GM12878 (cell line): Measurements from ENCODE around the gene B9D2. TPM values are rescaled to one million over a fixed set of nuclear protein-coding genes. Genes with fewer than 3 reads are reported as not detected.

Experiments
- ATAC-seq: fragments of 200-7000 bp; cut with Tn5 transposase; 3 replicates; pipeline ENCODE4 v1.9.1; 2020; ENCODE audit warnings: mild to moderate bottlenecking, moderate library complexity
- BruUV-seq: library from RNA; stranded (reverse); fragments of 400-500 nt; replicated peaks from 2 replicates; lab custom pipeline; 2021; lab: Mats Ljungman, UMichigan
- CTCF ChIA-PET: fragments of 300-600 bp; sonication (Branson Sonifier 250); formaldehyde crosslinking; extraction: SDS; loops from one replicate; lab custom pipeline; 2021; ENCODE audit warnings: inconsistent platforms; lab: Yijun Ruan, JAX
- POLR2A ChIA-PET: fragments of 350-600 bp; formaldehyde crosslinking; extraction: SDS; loops from one replicate; lab custom pipeline; 2021; ENCODE audit warnings: inconsistent platforms; lab: Charles Lee
- RAD21 ChIA-PET: fragments of 300-600 bp; sonication (Branson Sonifier 250); formaldehyde crosslinking; loops from one replicate; lab custom pipeline; 2023; ENCODE audit warnings: antibody characterized with exemption; ENCODE audit not compliant: unreplicated experiment; lab: Charles Lee
- SMC1A ChIA-PET: fragments of 300-600 bp; sonication (Branson Sonifier 250); formaldehyde crosslinking; loops from one replicate; lab custom pipeline; 2023; ENCODE audit not compliant: unreplicated experiment, uncharacterized antibody; lab: Charles Lee
- DNase-seq: peaks from one replicate; pipeline ENCODE4 v3.0.0-alpha.2; 2011; ENCODE audit warnings: low read depth, low spot score
- FAIRE-seq: peaks from 3 replicates; lab custom pipeline; 2011; peaks lifted over from hg19 to GRCh38; lab: Jason Lieb, UNC
- H2AFZ ChIP-seq: 2 replicates; pipeline ENCODE4 v1.6.0; 2011; ENCODE audit warnings: low read depth, low read length, control low read depth; ENCODE audit not compliant: control insufficient read depth
- H3K27ac ChIP-seq: 2 replicates; pipeline ENCODE4 v1.5.1; 2011; ENCODE audit warnings: control low read depth; ENCODE audit not compliant: control insufficient read depth, insufficient read depth
- H3K27me3 ChIP-seq, 2 experiments: replicated peaks in 1 of 2; 2 replicates each; pipeline versions ENCODE4 v1.6.0 to v1.6.1; 2011; ENCODE audit warnings: low read length in 1 of 2; ENCODE audit not compliant: control insufficient read depth in 2 of 2, insufficient read depth in 2 of 2
- H3K36me3 ChIP-seq, 2 experiments: 2 replicates each; pipeline ENCODE4 v1.5.1; 2011; ENCODE audit warnings: low read length in 1 of 2; ENCODE audit not compliant: control insufficient read depth in 2 of 2, insufficient read depth in 2 of 2
- H3K4me1 ChIP-seq: 2 replicates; pipeline ENCODE4 v1.6.1; 2011; ENCODE audit warnings: mild to moderate bottlenecking, low read length, moderate library complexity, mixed read lengths; ENCODE audit not compliant: control insufficient read depth, insufficient read depth
- H3K4me2 ChIP-seq: 2 replicates; pipeline ENCODE4 v1.6.0; 2011; ENCODE audit warnings: control low read depth; ENCODE audit not compliant: control insufficient read depth, insufficient read depth
- H3K4me3 ChIP-seq: fragments of 200-600 bp; sonication (generic); 2 replicates; pipeline ENCODE4 v1.5.1; 2016
- H3K79me2 ChIP-seq: 2 replicates; pipeline ENCODE4 v1.6.0; 2011; ENCODE audit warnings: low read length; ENCODE audit not compliant: control insufficient read depth, insufficient read depth
- H3K9ac ChIP-seq: 2 replicates; pipeline ENCODE4 v1.8.0; 2011; ENCODE audit warnings: low read length, control low read depth, mixed read lengths; ENCODE audit not compliant: control insufficient read depth, insufficient read depth
- H3K9me3 ChIP-seq: replicated peaks from 3 replicates; pipeline ENCODE4 v1.5.1; 2011; ENCODE audit warnings: mild to moderate bottlenecking, low read length; ENCODE audit not compliant: control insufficient read depth, insufficient read depth
- H4K20me1 ChIP-seq: 2 replicates; pipeline ENCODE4 v1.6.0; 2011; ENCODE audit not compliant: control insufficient read depth, insufficient read depth
- CUX1 ChIP-seq: IDR thresholded peaks from 2 replicates; pipeline ENCODE4 v1.6.1; 2012; ENCODE audit warnings: improper control_type of control experiment, low read depth, low read length; ENCODE audit not compliant: insufficient replicate concordance
- HSF1 ChIP-seq: fragments of 150-350 bp; IDR thresholded peaks from 2 replicates; pipeline ENCODE4 v1.6.1; 2014; ENCODE audit warnings: mild to moderate bottlenecking, low read depth, low read length
- RELB ChIP-seq: fragments of 450-650 bp; IDR thresholded peaks from 2 replicates; pipeline ENCODE4 v1.6.1; 2017; ENCODE audit warnings: low read depth, mild to moderate bottlenecking, moderate library complexity
- SMAD1 ChIP-seq: fragments of 450-650 bp; IDR thresholded peaks from 2 replicates; pipeline ENCODE4 v1.6.1; 2018; ENCODE audit warnings: mild to moderate bottlenecking, low read depth; ENCODE audit not compliant: partially characterized antibody
- WGBS: methylation state at CpG from one replicate; pipeline ENCODE4 v1.1.6; 2016; ENCODE audit warnings: low lambda C conversion rate; ENCODE audit not compliant: insufficient replicate concordance, insufficient coverage; ENCODE audit errors: missing lambda C conversion rate; 5-methylcytosine and 5-hydroxymethylcytosine counted together
- in situ Hi-C: fragments of 300-500 bp; cut with MboI; formaldehyde crosslinking; loops from 9 replicates; pipeline ENCODE4 v1.14.3; 2018; ENCODE audit warnings: mixed read lengths
- intact Hi-C: fragments of 100-400 bp; cut with micrococcal nuclease; formaldehyde crosslinking; loops from one replicate; pipeline ENCODE4 v1.14.2; 2022; ENCODE audit not compliant: unreplicated experiment
- polyA plus RNA-seq, 11 experiments: library from polyadenylated mRNA; depleted of rRNA in 4 of 11; unstranded in 6 of 11; stranded (reverse) in 5 of 11; fragments of >200 nt; fragmentation: Nextera tagmentation in 4 of 11; fragmentation: Illumina TruSeq in 1 of 11; extraction: Ambion mirVana in 4 of 11; extraction: Trizol in 1 of 11; gene quantifications; 1 replicate in 1 of 11; 2 replicates in 10 of 11; pipeline versions ENCODE4 v1.2.1 to v1.2.3, GENCODE V29; 2011 to 2016; ENCODE audit warnings: inconsistent platforms in 2 of 11, missing spikeins in 2 of 11, low read depth in 1 of 11
- total RNA-seq, 4 experiments: library from RNA; depleted of rRNA in 3 of 4; stranded (reverse); fragments of >200 nt in 3 of 4; fragmentation: Illumina TruSeq in 1 of 4; extraction: Trizol in 1 of 4; gene quantifications; 2 replicates each; pipeline versions ENCODE4 v1.2.1 to v1.2.3, GENCODE V29; 2013 to 2021

B9D2 gene
- total and polyA plus RNA-seq, 10 of the 15 experiments (the other 5 are each of a cell fraction or from before 2014, with no cell fraction given): 2.4 to 12.4 (median 5.0) TPM

- H4K20me1 ChIP-seq: no peaks in the 10 kb centered on the region
- no peak for DNase-seq
- H3K4me3 ChIP-seq: no peak overlapping the region
- WGBS: 98% methylated on average over 12 of the region's 12 CpGs
- no peak overlapping the region for H3K27ac ChIP-seq
- FAIRE-seq: no peak
- H3K36me3 ChIP-seq: peaks cover 19 to 22% of the 10 kb centered on the region in 2 experiments; a peak in 3 of 4 replicates
- peaks cover 37% of the 10 kb centered on the region for H3K79me2 ChIP-seq
- POLR2A ChIA-PET: interaction anchor here (2.3 kb wide), 1 partner anchor 28 kb away, joined by 11 read pairs; no protein-coding TSS in a partner anchor
- ATAC-seq: no peak
- TF ChIP-seq HSF1 (no peak), RELB (no peak)
- H3K9ac ChIP-seq: no peak overlapping the region
- intact Hi-C loops: no loop called here
- BruUV-seq: no TSS peak
- in situ Hi-C loops: no loop called here
- SMC1A ChIA-PET: interaction anchor here (1.4 kb wide), 1 partner anchor 46 kb away, joined by 3 read pairs; no protein-coding TSS in a partner anchor
- no peak overlapping the region for H3K4me2 ChIP-seq
- H3K4me1 ChIP-seq: peaks cover 21% of the 10 kb centered on the region
- no peak overlapping the region for H2AFZ ChIP-seq
- RAD21 ChIA-PET: no interaction called here
- CTCF ChIA-PET: interaction anchor here (0.6 kb wide), 1 partner anchor 38 kb away, joined by 3 read pairs; no protein-coding TSS in a partner anchor
- no peaks in the 10 kb centered on the region for H3K27me3 ChIP-seq
- H3K9me3 ChIP-seq: no peaks in the 10 kb centered on the region
These were observed 28.8 kb upstream of the B9D2 start for GRCh38 chr19:41392775-41393174.

- ChIA-PET RAD21 (no interaction called here), CTCF (interaction anchor here (0.6 kb wide), 1 partner anchor 47 kb away, joined by 3 read pairs; no protein-coding TSS in a partner anchor), POLR2A (no interaction called here), SMC1A (no interaction called here)
- no peaks in the 10 kb centered on the region for H3K9me3 ChIP-seq
- H3K4me3 ChIP-seq: no peak overlapping the region
- H3K36me3 ChIP-seq: peaks cover 23% of the 10 kb centered on the region in 2 experiments; a peak in 3 of 4 replicates
- no peaks in the 10 kb centered on the region for H3K27me3 ChIP-seq
- WGBS: 87% methylated on average over 11 of the region's 11 CpGs
- FAIRE-seq: no peak
- H3K79me2 ChIP-seq: peaks cover 30% of the 10 kb centered on the region
- DNase-seq: no peak
- no peak overlapping the region for H3K9ac ChIP-seq
- no peak overlapping the region for H3K27ac ChIP-seq
- ATAC-seq: no peak
- H4K20me1 ChIP-seq: no peaks in the 10 kb centered on the region
- intact Hi-C loops (no loop called here), in situ Hi-C loops (no loop called here)
- H3K4me1 ChIP-seq: peaks cover 21% of the 10 kb centered on the region
- no TSS peak for BruUV-seq
- H3K4me2 ChIP-seq: no peak overlapping the region
- no peak overlapping the region for H2AFZ ChIP-seq
- no peak for TF ChIP-seq CUX1
- no peak for TF ChIP-seq SMAD1
These were observed 27.7 kb upstream of the B9D2 start for GRCh38 chr19:41391618-41392017.
